ENCODE data around the gene ABR.
"Not testable (repeated sequence)": the region's sequence is repeated elsewhere in the genome, so short reads cannot be mapped to it uniquely, and the experiment has no call there.

Gene ABR

DNA sequence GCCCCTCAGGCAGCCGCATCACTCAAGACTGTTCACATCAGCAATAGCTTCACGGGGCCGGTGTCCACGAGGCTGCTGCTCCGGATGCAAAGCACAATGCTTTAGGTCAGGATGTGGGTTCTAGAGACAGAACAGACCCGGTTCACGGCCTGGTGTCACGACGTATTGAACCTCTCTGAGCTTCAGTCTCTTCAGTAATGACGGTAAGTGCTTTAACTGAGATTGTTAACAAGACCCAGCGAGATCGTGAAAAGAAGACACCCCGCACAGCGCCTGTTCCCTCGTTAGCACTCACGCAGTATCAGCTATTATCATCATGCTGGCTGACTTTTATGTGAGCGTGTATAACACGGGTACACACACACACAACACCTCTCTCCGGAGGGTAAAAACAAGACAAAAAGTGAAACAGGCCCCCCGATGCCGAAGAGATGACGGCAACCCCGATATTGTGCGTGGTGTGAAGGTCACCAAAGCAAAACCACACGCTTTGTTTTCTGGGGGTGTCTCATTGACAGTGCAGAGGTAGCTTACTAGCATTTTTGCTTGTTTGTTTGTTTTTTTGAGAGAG lies 21.4 kb upstream of the ABR start:
- H3K27ac ChIP-seq (ENCODE audit: low read depth, low read length) = no peak overlapping the region
- no peaks in the 10 kb centered on the region for H3K27me3 ChIP-seq (ENCODE audit: control insufficient read depth, insufficient read depth, low read length)
- H3K9me3 ChIP-seq (ENCODE audit: control insufficient read depth, insufficient read depth, low read depth, low read length) = no peaks in the 10 kb centered on the region

DNA sequence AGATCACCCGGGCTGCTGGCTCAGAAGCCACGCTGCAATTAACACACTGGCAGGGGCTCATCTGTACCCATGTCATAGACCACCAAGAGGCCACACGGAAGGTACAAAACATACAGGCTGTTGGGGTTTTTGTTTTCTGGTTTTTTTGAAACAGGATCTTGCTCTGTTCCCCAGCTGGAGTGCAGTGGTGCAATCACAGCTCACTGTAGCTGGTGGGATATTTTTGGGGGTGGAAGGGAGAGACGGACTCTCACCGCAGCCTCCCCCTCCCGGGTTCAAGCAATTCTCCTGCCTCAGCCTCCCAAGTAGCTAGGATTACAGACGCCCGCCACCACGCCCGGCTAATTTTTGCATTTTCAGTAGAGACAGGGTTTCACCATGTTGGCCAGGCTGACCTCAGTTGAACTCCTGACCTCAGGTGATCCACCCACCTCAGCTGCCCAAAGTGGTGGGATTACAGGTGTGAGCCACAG lies 19.5 kb upstream of the ABR start:
- H3K9me3 ChIP-seq (ENCODE audit: control insufficient read depth, insufficient read depth, low read depth, low read length); H3K4me1 ChIP-seq (ENCODE audit: control insufficient read depth, insufficient read depth, low read length); H3K4me3 ChIP-seq (ENCODE audit: low read depth, low read length); H3K36me3 ChIP-seq (ENCODE audit: control insufficient read depth, insufficient read depth, low read length); H3K27ac ChIP-seq (ENCODE audit: low read depth, low read length); H3K9ac ChIP-seq (ENCODE audit: low read length); H3K27me3 ChIP-seq (ENCODE audit: control insufficient read depth, insufficient read depth, low read length): not testable (repeated sequence)

More for the DNA sequence above, 21.4 kb upstream of the ABR start:
- Histone ChIP-seq H3K9ac (ENCODE audit: low read length) (no peak overlapping the region), H3K4me3 (ENCODE audit: low read depth, low read length) (no peak overlapping the region), H3K4me1 (ENCODE audit: control insufficient read depth, insufficient read depth, low read length) (peaks cover 6% of the 10 kb centered on the region; the same call in 1 of the 2 replicates), H3K36me3 (ENCODE audit: control insufficient read depth, insufficient read depth, low read length) (no peaks in the 10 kb centered on the region)

DNA sequence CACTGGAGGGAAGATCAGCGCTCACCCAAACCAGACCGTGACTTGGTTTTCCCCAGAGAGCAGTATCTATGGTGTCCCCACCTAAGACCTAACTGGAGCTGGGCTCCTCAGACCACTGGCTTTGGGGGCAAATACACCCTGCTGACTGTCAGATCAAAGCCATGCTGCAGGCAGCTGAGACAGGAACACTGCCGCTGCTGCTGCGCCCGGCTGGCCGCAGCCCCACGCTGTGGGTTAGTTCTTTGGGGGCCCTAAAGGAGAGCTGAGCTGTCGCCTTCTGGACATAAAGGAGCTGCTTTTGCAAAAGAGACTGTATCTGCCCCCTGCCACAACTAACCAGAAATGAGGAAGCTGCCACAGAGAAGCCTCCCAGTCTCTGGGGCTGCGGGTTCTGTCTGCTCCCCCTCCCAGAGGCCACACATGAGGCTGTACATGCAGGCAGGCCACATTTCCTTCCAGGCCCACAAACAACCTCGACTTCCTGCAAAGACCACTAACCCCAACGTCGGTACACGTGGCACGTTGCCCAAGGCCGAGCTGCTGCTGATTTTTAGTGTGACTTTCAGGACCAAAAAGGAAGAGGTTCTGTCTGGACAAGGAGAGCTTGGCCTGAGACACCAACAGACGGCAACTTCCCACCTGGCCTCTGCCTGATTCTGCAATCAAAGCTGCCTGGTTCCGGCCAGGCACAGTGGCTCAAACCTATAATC lies 18.2 kb upstream of the ABR start:
- H3K27me3 ChIP-seq (ENCODE audit: control insufficient read depth, insufficient read depth, low read length) = no peaks in the 10 kb centered on the region
- H3K9me3 ChIP-seq (ENCODE audit: control insufficient read depth, insufficient read depth, low read depth, low read length) = no peaks in the 10 kb centered on the region
- H3K36me3 ChIP-seq (ENCODE audit: control insufficient read depth, insufficient read depth, low read length) = no peaks in the 10 kb centered on the region
- peaks cover 6% of the 10 kb centered on the region; the same call in 1 of the 2 replicates for H3K4me1 ChIP-seq (ENCODE audit: control insufficient read depth, insufficient read depth, low read length)
- H3K4me3 ChIP-seq (ENCODE audit: low read depth, low read length) = no peak overlapping the region
- H3K9ac ChIP-seq (ENCODE audit: low read length) = no peak overlapping the region
- H3K27ac ChIP-seq (ENCODE audit: low read depth, low read length) = no peak overlapping the region

DNA sequence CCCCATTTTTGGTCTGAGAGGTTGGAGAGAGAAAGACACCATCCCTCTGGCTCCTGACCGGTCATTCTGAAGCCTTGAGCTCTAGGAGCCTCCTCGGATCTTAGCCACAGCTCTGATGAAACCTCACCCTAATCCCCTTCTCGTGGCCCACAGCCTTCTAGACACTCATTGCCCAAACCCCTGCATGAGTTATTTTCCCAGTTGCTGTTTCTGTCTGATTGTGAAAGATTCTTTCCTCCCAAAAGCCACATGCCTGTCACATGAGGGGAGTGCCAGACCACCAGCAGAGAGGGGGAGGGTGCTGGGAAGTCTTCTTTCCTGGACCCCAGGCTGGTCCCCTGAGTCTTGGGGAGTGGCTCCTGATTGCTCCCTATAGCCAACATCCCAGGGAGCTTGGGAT lies 17.6 kb upstream of the ABR start:
- Histone ChIP-seq H3K27me3 (ENCODE audit: control insufficient read depth, insufficient read depth, low read length) (no peaks in the 10 kb centered on the region), H3K36me3 (ENCODE audit: control insufficient read depth, insufficient read depth, low read length) (no peaks in the 10 kb centered on the region), H3K9me3 (ENCODE audit: control insufficient read depth, insufficient read depth, low read depth, low read length) (no peaks in the 10 kb centered on the region), H3K9ac (ENCODE audit: low read length) (no peak overlapping the region), H3K4me1 (ENCODE audit: control insufficient read depth, insufficient read depth, low read length) (peaks cover 6% of the 10 kb centered on the region; the same call in 1 of the 2 replicates), H3K27ac (ENCODE audit: low read depth, low read length) (no peak overlapping the region), H3K4me3 (ENCODE audit: low read depth, low read length) (no peak overlapping the region)

DNA sequence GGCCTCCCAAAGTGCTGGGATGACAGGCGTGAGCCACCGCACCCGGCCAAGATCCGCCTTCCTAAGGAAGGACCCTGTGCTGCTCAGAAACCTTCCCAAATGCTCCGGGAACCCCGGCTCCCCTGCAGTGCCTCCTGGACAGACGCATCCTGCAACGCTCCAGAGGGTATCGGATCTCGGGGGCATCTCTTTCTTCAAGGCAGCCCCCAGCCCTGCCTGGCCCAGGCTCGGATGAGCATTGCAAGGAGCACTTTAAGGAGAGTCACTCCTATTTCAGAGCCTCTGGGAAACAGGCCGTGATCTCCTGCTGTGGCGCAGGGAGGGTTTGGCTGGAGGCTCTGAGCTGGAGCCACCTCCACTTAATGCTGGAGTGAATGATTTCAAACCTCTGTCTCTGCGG lies 17.2 kb upstream of the ABR start:
- peaks cover 6% of the 10 kb centered on the region; the same call in 1 of the 2 replicates for H3K4me1 ChIP-seq (ENCODE audit: control insufficient read depth, insufficient read depth, low read length)
- H3K4me3 ChIP-seq (ENCODE audit: low read depth, low read length) = no peak overlapping the region
- no peak overlapping the region for H3K9ac ChIP-seq (ENCODE audit: low read length)
- no peak overlapping the region for H3K27ac ChIP-seq (ENCODE audit: low read depth, low read length)
- no peaks in the 10 kb centered on the region for H3K9me3 ChIP-seq (ENCODE audit: control insufficient read depth, insufficient read depth, low read depth, low read length)
- H3K36me3 ChIP-seq (ENCODE audit: control insufficient read depth, insufficient read depth, low read length) = no peaks in the 10 kb centered on the region
- H3K27me3 ChIP-seq (ENCODE audit: control insufficient read depth, insufficient read depth, low read length) = no peaks in the 10 kb centered on the region

DNA sequence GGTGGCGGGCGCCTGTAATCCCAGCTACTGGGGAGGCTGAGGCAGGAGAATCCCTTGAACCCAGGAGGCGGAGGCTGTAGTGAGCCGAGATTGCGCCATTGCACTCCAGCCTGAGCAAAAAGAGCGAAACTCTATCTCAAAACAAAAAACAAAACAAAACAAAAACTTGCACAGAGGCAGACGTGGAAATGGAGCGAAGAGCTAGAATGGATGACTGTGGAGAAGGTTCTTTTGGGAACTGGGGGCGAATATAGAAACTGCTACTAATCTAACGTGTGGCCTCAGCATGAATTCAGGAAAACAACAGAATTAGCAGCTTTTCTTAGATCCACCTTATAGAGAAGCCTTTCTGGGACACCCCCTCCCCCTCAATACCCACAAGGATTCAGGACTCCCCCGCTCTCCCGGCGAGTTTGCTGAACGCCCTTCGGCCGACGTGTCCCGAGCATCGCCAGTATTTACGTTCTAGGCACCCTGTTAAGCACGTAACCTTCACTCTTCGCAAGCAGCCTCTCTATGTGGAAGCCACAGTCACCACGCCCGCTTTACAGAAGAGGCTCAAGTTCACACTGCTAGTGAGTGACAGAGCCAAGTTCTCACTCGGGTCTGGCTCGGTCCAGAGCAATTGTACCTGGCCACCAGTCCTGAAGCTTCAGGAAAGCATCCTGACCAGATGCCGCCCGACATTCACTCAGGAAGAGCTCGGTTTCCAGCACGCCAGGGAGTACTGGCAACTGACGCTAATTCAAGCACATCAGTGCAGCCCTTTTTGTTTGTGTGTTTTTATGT lies 13.3 kb upstream of the ABR start:
- Histone ChIP-seq H3K9ac (ENCODE audit: low read length) (no peak overlapping the region), H3K4me1 (ENCODE audit: control insufficient read depth, insufficient read depth, low read length) (peaks cover 6% of the 10 kb centered on the region; the same call in 1 of the 2 replicates), H3K4me3 (ENCODE audit: low read depth, low read length) (no peak overlapping the region), H3K27ac (ENCODE audit: low read depth, low read length) (no peak overlapping the region), H3K36me3 (ENCODE audit: control insufficient read depth, insufficient read depth, low read length) (no peaks in the 10 kb centered on the region), H3K9me3 (ENCODE audit: control insufficient read depth, insufficient read depth, low read depth, low read length) (no peaks in the 10 kb centered on the region), H3K27me3 (ENCODE audit: control insufficient read depth, insufficient read depth, low read length) (no peaks in the 10 kb centered on the region)

DNA sequence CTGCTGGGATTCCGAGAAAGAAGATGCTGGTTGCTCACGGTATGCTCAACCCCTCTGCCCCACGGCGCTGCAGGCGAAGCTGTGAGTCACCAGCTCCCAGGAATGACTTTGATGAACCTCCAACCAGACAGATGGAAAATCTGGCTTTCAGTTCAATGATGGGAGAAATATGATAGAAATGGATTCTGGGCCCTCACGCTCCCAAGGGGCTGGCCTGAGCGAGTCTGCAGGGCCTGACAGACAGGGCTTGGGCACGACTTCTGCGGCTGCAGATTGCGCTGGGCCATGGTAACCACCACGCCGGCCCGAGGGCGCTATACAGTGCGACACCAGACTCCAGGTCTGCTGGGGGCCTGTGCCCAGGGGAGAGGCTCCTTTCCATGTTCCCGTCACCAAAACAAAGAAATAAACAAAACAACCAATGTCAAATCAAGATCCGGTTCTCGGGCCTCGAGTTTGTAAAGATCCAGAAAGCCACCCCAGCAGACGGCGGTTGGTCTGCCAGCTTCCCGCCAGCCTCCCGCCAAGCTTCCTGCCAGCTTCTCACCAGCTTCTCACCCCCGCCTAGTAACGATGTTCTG lies 11.1 kb upstream of the ABR start:
- H3K4me3 ChIP-seq (ENCODE audit: low read depth, low read length) = no peak overlapping the region
- H3K9ac ChIP-seq (ENCODE audit: low read length) = no peak overlapping the region
- no peaks in the 10 kb centered on the region for H3K9me3 ChIP-seq (ENCODE audit: control insufficient read depth, insufficient read depth, low read depth, low read length)
- peaks cover 10% of the 10 kb centered on the region for H3K4me1 ChIP-seq (ENCODE audit: control insufficient read depth, insufficient read depth, low read length)
- no peaks in the 10 kb centered on the region for H3K36me3 ChIP-seq (ENCODE audit: control insufficient read depth, insufficient read depth, low read length)
- no peak overlapping the region for H3K27ac ChIP-seq (ENCODE audit: low read depth, low read length)
- H3K27me3 ChIP-seq (ENCODE audit: control insufficient read depth, insufficient read depth, low read length) = 0 out of 2 replicates have a peak, but pooled peaks cover 4% of the 10 kb centered on the region

DNA sequence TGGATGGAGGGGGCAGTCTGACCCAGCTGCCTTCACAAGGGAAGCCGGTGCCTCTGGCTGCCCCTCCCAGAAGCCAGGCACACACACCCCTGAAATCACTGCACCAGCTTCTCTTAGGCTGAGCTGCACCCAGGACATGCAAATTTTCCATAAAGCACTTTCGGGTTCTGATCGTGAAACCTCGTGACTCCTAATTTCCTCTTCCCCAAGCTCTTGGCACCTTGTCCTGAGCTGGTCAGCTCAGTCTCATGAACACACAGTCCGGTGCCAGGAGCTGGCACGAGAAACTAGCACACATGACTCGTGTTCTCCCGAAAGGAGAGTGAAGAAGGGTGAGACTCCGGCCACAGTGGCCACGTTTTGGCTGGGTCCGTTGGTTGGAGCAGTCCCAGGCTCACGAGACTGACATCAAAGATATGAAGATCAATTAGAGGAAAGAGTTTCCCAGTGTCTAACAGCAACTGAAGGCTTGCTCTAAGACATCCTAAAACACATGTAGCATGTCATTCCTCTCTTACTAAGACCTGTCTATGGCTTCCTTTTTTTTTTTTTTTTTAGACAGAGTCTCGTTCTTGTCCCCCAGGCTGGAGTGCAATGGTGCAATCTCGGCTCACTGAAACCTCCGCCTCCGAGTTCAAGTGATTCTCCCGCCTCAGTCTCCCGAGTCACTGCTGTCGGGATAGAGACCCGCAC lies 9.2 kb upstream of the ABR start:
- Histone ChIP-seq H3K9me3 (ENCODE audit: control insufficient read depth, insufficient read depth, low read depth, low read length) (no peaks in the 10 kb centered on the region), H3K4me1 (ENCODE audit: control insufficient read depth, insufficient read depth, low read length) (peaks cover 10% of the 10 kb centered on the region), H3K9ac (ENCODE audit: low read length) (no peak overlapping the region), H3K27ac (ENCODE audit: low read depth, low read length) (no peak overlapping the region), H3K4me3 (ENCODE audit: low read depth, low read length) (no peak overlapping the region), H3K27me3 (ENCODE audit: control insufficient read depth, insufficient read depth, low read length) (0 out of 2 replicates have a peak, but pooled peaks cover 4% of the 10 kb centered on the region), H3K36me3 (ENCODE audit: control insufficient read depth, insufficient read depth, low read length) (no peaks in the 10 kb centered on the region)

DNA sequence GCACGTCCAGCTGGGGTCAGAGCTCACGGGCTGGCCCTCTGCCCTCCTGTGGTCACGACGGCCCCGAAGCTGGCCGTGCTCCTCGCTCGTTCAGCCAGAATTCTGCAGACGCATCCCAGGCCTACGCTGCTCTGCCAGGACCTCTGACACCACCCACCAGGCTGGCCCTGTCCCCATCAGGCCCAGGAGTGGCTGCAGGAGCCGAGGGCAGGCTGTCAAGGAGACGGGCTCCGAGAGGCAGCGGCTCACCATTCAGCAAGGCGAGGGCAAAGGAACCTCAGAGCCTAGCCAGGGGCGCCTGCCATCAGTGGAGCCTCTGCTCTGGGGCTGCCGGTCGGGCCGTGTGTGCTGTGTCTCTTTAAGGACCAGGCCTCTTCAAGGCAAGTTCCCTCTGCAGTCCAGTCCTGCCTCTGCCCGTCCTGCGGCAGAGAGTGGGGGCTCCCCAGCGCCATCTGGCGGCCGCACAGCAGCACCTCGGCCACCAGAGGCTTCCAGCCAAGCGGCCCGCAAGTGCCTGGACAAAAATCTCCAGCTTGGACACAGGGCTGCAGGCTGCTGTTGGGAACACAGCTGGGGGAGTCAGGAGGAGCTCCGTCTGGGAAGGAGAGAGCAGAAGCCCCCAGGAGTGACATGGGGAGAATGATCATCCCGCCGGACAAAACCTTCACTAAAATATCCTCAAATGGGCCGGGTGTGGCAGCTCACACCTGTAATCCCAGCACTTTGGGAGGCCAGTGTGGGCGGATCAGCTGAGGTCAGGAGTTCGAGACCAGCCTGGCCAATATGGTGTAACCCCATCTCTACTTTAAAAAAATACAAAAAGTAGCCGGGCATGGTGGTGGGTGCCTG lies 7.4 kb upstream of the ABR start:
- H3K27ac ChIP-seq (ENCODE audit: low read depth, low read length) = no peak overlapping the region
- no peak overlapping the region for H3K9ac ChIP-seq (ENCODE audit: low read length)
- peaks cover 14% of the 10 kb centered on the region for H3K27me3 ChIP-seq (ENCODE audit: control insufficient read depth, insufficient read depth, low read length)
- H3K36me3 ChIP-seq (ENCODE audit: control insufficient read depth, insufficient read depth, low read length) = no peaks in the 10 kb centered on the region
- no peaks in the 10 kb centered on the region for H3K9me3 ChIP-seq (ENCODE audit: control insufficient read depth, insufficient read depth, low read depth, low read length)
- peaks cover 20% of the 10 kb centered on the region for H3K4me1 ChIP-seq (ENCODE audit: control insufficient read depth, insufficient read depth, low read length)
- H3K4me3 ChIP-seq (ENCODE audit: low read depth, low read length) = 0 out of 2 replicates have a peak overlapping the region, but pooled peaks have one; percentile 17
